Measurements from ENCODE around the gene CFAP65. TPM values are rescaled to one million over a fixed set of nuclear protein-coding genes. Genes with fewer than 3 reads are reported as not detected.

Gene CFAP65
- total RNA-seq, 1 experiment from 2014 or later: 0.52 TPM

DNA sequence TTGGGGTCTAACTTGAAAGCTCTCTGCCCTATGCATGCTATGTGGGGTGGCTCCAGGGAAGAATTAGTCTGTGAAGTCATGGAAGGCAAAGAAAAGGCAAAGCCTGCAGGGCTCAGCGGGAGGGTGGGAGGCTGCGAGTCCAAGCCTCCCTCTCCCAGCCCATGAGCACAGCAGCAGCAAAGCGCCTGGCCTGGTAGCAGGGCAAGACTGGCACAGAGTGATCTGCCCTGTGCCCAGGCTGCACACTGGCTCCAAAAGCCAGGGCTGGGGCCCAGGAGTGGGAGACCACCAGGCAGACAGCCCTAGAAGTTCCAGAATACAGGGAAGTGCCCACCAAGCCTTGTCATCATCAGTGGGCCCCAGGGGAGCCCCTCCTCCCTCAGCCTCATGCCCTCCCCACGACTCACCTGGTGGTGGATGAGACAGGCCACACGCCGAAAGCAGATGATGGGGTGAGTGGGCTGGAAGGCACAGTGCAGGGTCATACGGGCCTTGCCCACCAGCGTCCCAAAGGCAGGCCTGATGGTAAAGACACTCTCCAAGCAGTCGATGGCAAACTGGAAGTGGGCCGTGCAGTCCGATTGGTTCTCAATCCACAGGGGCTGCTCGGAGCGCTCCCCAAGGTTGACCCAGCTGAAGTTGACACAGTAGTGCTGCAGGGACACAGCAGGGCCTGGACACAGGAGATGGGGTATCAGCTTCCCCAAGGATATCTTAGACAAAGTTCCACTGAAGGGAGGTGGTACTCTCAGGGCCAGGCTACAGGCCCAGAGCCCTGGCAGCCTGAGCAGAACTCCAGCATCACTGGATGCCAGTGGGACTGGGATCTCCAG is 12.1 kb downstream of the CFAP65 start:
- Histone ChIP-seq H3K9me3 (ENCODE audit: control insufficient read depth in 1 of 2, insufficient read depth in 1 of 2, low read depth in 1 of 2, low read length in 2 of 2) (no peaks in the 10 kb centered on the region), H3K4me3 (replicated peaks in 1 of 2; ENCODE audit: low read depth in 1 of 2, low read length in 2 of 2) (no peak overlapping the region), H3K36me3 (ENCODE audit: control insufficient read depth in 1 of 2, insufficient read depth in 2 of 2, low read length in 2 of 2) (no peaks in the 10 kb centered on the region), H3K27ac (ENCODE audit: low read depth, low read length) (no peak overlapping the region), H3K79me2 (ENCODE audit: insufficient read depth, low read length) (no peaks in the 10 kb centered on the region), H3K4me1 (ENCODE audit: control insufficient read depth in 1 of 2, insufficient read depth in 2 of 2, low read length in 2 of 2) (no peaks in the 10 kb centered on the region; a peak in 1 of 4 replicates), H3K4me2 (ENCODE audit: low read length) (no peak overlapping the region), H3K9me2 (ENCODE audit: insufficient read depth) (no peaks in the 10 kb centered on the region), H3K9ac (ENCODE audit: low read length) (no peak overlapping the region), H2AFZ (ENCODE audit: low read depth, low read length, poor library complexity, severe bottlenecking) (no peak overlapping the region), H4K20me1 (ENCODE audit: insufficient read depth) (no peaks in the 10 kb centered on the region), H3K27me3 (ENCODE audit: insufficient read depth, low read length) (peaks cover 12% of the 10 kb centered on the region)
- TF ChIP-seq CEBPB (IDR thresholded peaks at IDR 0.05; ENCODE audit: low read depth) (no peak), POLR2A (IDR thresholded peaks at IDR 0.05; ENCODE audit: borderline replicate concordance, extremely low read depth, insufficient read depth, insufficient read length) (no peak), POLR2AphosphoS5 (IDR thresholded peaks at IDR 0.05; ENCODE audit: low read depth, low read length) (no peak), SRF (IDR thresholded peaks at IDR 0.05; ENCODE audit: low read depth) (no peak), YY1 (IDR thresholded peaks at IDR 0.05; ENCODE audit: extremely low read depth, insufficient replicate concordance, low read depth, low read length) (no peak), RAD21 (IDR thresholded peaks at IDR 0.05; ENCODE audit: low read depth) (no peak), CBX3 (IDR thresholded peaks at IDR 0.05; ENCODE audit: low read depth) (no peak), JUND (IDR thresholded peaks at IDR 0.05) (no peak), SIN3A (IDR thresholded peaks at IDR 0.05; ENCODE audit: low read depth) (no peak), EGR1 (IDR thresholded peaks at IDR 0.05; ENCODE audit: low read depth) (no peak)
- TF ChIP-seq, protein P1, sequence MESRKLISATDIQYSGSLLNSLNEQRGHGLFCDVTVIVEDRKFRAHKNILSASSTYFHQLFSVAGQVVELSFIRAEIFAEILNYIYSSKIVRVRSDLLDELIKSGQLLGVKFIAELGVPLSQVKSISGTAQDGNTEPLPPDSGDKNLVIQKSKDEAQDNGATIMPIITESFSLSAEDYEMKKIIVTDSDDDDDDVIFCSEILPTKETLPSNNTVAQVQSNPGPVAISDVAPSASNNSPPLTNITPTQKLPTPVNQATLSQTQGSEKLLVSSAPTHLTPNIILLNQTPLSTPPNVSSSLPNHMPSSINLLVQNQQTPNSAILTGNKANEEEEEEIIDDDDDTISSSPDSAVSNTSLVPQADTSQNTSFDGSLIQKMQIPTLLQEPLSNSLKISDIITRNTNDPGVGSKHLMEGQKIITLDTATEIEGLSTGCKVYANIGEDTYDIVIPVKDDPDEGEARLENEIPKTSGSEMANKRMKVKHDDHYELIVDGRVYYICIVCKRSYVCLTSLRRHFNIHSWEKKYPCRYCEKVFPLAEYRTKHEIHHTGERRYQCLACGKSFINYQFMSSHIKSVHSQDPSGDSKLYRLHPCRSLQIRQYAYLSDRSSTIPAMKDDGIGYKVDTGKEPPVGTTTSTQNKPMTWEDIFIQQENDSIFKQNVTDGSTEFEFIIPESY (IDR thresholded peaks at IDR 0.05; ENCODE audit: extremely low read depth, insufficient replicate concordance, low read length): no peak
- TF ChIP-seq, protein P2, sequence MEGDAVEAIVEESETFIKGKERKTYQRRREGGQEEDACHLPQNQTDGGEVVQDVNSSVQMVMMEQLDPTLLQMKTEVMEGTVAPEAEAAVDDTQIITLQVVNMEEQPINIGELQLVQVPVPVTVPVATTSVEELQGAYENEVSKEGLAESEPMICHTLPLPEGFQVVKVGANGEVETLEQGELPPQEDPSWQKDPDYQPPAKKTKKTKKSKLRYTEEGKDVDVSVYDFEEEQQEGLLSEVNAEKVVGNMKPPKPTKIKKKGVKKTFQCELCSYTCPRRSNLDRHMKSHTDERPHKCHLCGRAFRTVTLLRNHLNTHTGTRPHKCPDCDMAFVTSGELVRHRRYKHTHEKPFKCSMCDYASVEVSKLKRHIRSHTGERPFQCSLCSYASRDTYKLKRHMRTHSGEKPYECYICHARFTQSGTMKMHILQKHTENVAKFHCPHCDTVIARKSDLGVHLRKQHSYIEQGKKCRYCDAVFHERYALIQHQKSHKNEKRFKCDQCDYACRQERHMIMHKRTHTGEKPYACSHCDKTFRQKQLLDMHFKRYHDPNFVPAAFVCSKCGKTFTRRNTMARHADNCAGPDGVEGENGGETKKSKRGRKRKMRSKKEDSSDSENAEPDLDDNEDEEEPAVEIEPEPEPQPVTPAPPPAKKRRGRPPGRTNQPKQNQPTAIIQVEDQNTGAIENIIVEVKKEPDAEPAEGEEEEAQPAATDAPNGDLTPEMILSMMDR (IDR thresholded peaks at IDR 0.05 in 2 of 3, conservative IDR thresholded peaks at IDR 0.05 in 1 of 3; ENCODE audit: borderline replicate concordance in 1 of 3, insufficient read depth in 1 of 3, low read depth in 2 of 3, low read length in 2 of 3): no peak
- TF ChIP-seq, protein P3, sequence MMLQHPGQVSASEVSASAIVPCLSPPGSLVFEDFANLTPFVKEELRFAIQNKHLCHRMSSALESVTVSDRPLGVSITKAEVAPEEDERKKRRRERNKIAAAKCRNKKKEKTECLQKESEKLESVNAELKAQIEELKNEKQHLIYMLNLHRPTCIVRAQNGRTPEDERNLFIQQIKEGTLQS (IDR thresholded peaks at IDR 0.05): no peak
- no TSS peak for BruUV-seq (replicated peaks)
- intact Hi-C loops (cut with micrococcal nuclease): loop anchor here (1.0 to 2.0 kb wide), 2 partner anchors 90 to 126 kb away; no protein-coding TSS in a partner anchor
- ChIA-PET POLR2A (interaction anchor here (1.0 kb wide), 1 partner anchor 126 kb away, joined by 3 read pairs; no protein-coding TSS in a partner anchor), RAD21 (ENCODE audit: low non-redundant PET in 1 of 2, low total read pairs in 2 of 2, uncharacterized antibody in 2 of 2, unreplicated experiment in 2 of 2) (interaction anchor here (0.7 to 1.8 kb wide), 6 partner anchors 49 to 125 kb away, joined by 3 to 19 read pairs (median 4); no protein-coding TSS in a partner anchor), CTCF (interaction anchor here (0.6 to 5.3 kb wide), 42 partner anchors 9 to 359 kb away, joined by 3 to 97 read pairs (median 4); partner anchors contain the start of gene DNPEP)
- peak; percentile 40 for DNase-seq (ENCODE audit: low read depth, low spot score)
- 0 out of 2 replicates have a peak, but pooled peaks have one; percentile 5 for ATAC-seq
